Measurements from ENCODE around the gene PRKAG2. TPM values are rescaled to one million over a fixed set of nuclear protein-coding genes. Genes with fewer than 3 reads are reported as not detected.
"Not testable (repeated sequence)": the region's sequence is repeated elsewhere in the genome, so short reads cannot be mapped to it uniquely, and the experiment has no call there.

PRKAG2 gene
- total RNA-seq, 2 experiments from 2014 or later: 39.3 to 42.3 TPM

- Mint-ChIP-seq H3K27me3 (no peaks in the 10 kb centered on the region), H3K9me3 (no peaks in the 10 kb centered on the region), H3K4me1 (ENCODE audit: low read depth) (peaks cover 10% of the 10 kb centered on the region), H3K36me3 (ENCODE audit: low read depth) (peaks cover 5% of the 10 kb centered on the region), H3K27ac (no peak overlapping the region), H3K4me3 (no peak overlapping the region)
- intact Hi-C loops (cut with DNase I, micrococcal nuclease): no loop called here
- ATAC-seq (ENCODE audit: poor library complexity) (no peak), DNase-seq (no peak)
- Histone ChIP-seq H3K4me3 (ENCODE audit: low read length) (no peak overlapping the region), H3K36me3 (ENCODE audit: insufficient read depth, low read length) (no peaks in the 10 kb centered on the region), H3K4me1 (ENCODE audit: insufficient read depth, low read length) (peaks cover 20% of the 10 kb centered on the region), H3K27ac (ENCODE audit: low read depth in 1 of 2, low read length in 2 of 2) (no peak overlapping the region), H3K9me3 (ENCODE audit: control insufficient read depth in 1 of 2, insufficient read depth in 1 of 2, low read length in 2 of 2) (no peaks in the 10 kb centered on the region), H3K27me3 (ENCODE audit: control insufficient read depth in 1 of 2, insufficient read depth in 2 of 2, low read length in 2 of 2) (no peaks in the 10 kb centered on the region)
- ChIA-PET POLR2A (interaction anchor here (1.1 kb wide), 1 partner anchor 77 kb away, joined by 3 read pairs; the partner anchor contains the start of gene PRKAG2), CTCF (no interaction called here)
- no peak for TF ChIP-seq CTCF (IDR thresholded peaks at IDR 0.05)
Measured at GRCh38 chr7:151800391-151800790, 76.5 kb downstream of the PRKAG2 start.

- H3K4me1 Mint-ChIP-seq (ENCODE audit: low read depth): peaks cover 15% of the 10 kb centered on the region
- Histone ChIP-seq H3K4me3 (ENCODE audit: low read length) (no peak overlapping the region), H3K36me3 (ENCODE audit: insufficient read depth, low read length) (peaks cover 3% of the 10 kb centered on the region), H3K27me3 (ENCODE audit: control insufficient read depth in 1 of 2, insufficient read depth in 2 of 2, low read length in 2 of 2) (no peaks in the 10 kb centered on the region), H3K9me3 (ENCODE audit: control insufficient read depth in 1 of 2, insufficient read depth in 1 of 2, low read length in 2 of 2) (no peaks in the 10 kb centered on the region), H3K27ac (ENCODE audit: low read depth in 1 of 2, low read length in 2 of 2) (no peak overlapping the region), H3K4me1 (ENCODE audit: insufficient read depth, low read length) (peaks cover 28% of the 10 kb centered on the region)
- no peak overlapping the region for H3K4me3 Mint-ChIP-seq
- ChIA-PET CTCF (no interaction called here), POLR2A (no interaction called here)
- no peaks in the 10 kb centered on the region for H3K9me3 Mint-ChIP-seq
- TF ChIP-seq CTCF (IDR thresholded peaks at IDR 0.05): no peak
- intact Hi-C loops (cut with DNase I, micrococcal nuclease): no loop called here
- no peaks in the 10 kb centered on the region for H3K27me3 Mint-ChIP-seq
- H3K36me3 Mint-ChIP-seq (ENCODE audit: low read depth): peaks cover under 1% of the 10 kb centered on the region
- no peak for DNase-seq
- no peak for ATAC-seq (ENCODE audit: poor library complexity)
- H3K27ac Mint-ChIP-seq: no peak overlapping the region
Measured at GRCh38 chr7:151799506-151799905, 77.4 kb downstream of the PRKAG2 start.

GRCh38 chr7:151798851-151799448 is 78.0 kb downstream of the PRKAG2 start:
- no peaks in the 10 kb centered on the region for H3K27me3 ChIP-seq (ENCODE audit: control insufficient read depth in 1 of 2, insufficient read depth in 2 of 2, low read length in 2 of 2)
- CTCF ChIA-PET: no interaction called here
- DNase-seq (peak in 2 of 14 experiments; percentile 30 to 48), ATAC-seq (ENCODE audit: poor library complexity) (no peak)
- Mint-ChIP-seq H3K9me3 (no peaks in the 10 kb centered on the region), H3K27ac (no peak overlapping the region), H3K36me3 (ENCODE audit: low read depth) (peaks cover 3% of the 10 kb centered on the region), H3K4me1 (ENCODE audit: low read depth) (peaks cover 19% of the 10 kb centered on the region), H3K27me3 (no peaks in the 10 kb centered on the region), H3K4me3 (no peak overlapping the region)
- H3K4me3 ChIP-seq (ENCODE audit: low read length): no peak overlapping the region
- no peak overlapping the region for H3K27ac ChIP-seq (ENCODE audit: low read depth in 1 of 2, low read length in 2 of 2)
- intact Hi-C loops (cut with DNase I, micrococcal nuclease): no loop called here
- POLR2A ChIA-PET: no interaction called here
- TF ChIP-seq CTCF (IDR thresholded peaks at IDR 0.05): no peak
- peaks cover 32% of the 10 kb centered on the region for H3K4me1 ChIP-seq (ENCODE audit: insufficient read depth, low read length)
- peaks cover 4% of the 10 kb centered on the region for H3K36me3 ChIP-seq (ENCODE audit: insufficient read depth, low read length)
- H3K9me3 ChIP-seq (ENCODE audit: control insufficient read depth in 1 of 2, insufficient read depth in 1 of 2, low read length in 2 of 2): no peaks in the 10 kb centered on the region

- H3K36me3 Mint-ChIP-seq (ENCODE audit: low read depth); ATAC-seq (ENCODE audit: poor library complexity); H3K36me3 ChIP-seq (ENCODE audit: insufficient read depth, low read length); H3K27ac Mint-ChIP-seq; H3K27ac ChIP-seq (ENCODE audit: low read depth in 1 of 2, low read length in 2 of 2); H3K9me3 ChIP-seq (ENCODE audit: control insufficient read depth in 1 of 2, insufficient read depth in 1 of 2, low read length in 2 of 2); CTCF ChIA-PET; POLR2A ChIA-PET; H3K4me3 ChIP-seq (ENCODE audit: low read length); H3K27me3 ChIP-seq (ENCODE audit: control insufficient read depth in 1 of 2, insufficient read depth in 2 of 2, low read length in 2 of 2); intact Hi-C loops (cut with DNase I, micrococcal nuclease); H3K27me3 Mint-ChIP-seq; H3K4me3 Mint-ChIP-seq; H3K9me3 Mint-ChIP-seq: not testable (repeated sequence)
- DNase-seq: peak in 2 of 14 experiments; percentile 50 to 62
- H3K4me1 Mint-ChIP-seq (ENCODE audit: low read depth): peaks cover 19% of the 10 kb centered on the region
- H3K4me1 ChIP-seq (ENCODE audit: insufficient read depth, low read length): peaks cover 35% of the 10 kb centered on the region
Measured at GRCh38 chr7:151797667-151798307, 79.1 kb downstream of the PRKAG2 start.
